Activated CD8-positive, alpha-beta memory T cell treated with anti-CD3 and anti-CD28 coated beads for 36 hours (primary cell): ENCODE measurements around the gene RGS11. TPM values are rescaled to one million over a fixed set of nuclear protein-coding genes. Genes with fewer than 3 reads are reported as not detected.
"Not testable (repeated sequence)": the region's sequence is repeated elsewhere in the genome, so short reads cannot be mapped to it uniquely, and the experiment has no call there.

Source experiments
- CTCF ChIA-PET: fragments of 350-600 bp; sonication (Branson Sonifier 250); formaldehyde crosslinking; loops from one replicate; lab custom pipeline; 2021; ENCODE audit warnings: antibody characterized with exemption; lab: Charles Lee
- POLR2A ChIA-PET: fragments of 350-600 bp; sonication (Branson Sonifier 250); formaldehyde crosslinking; loops from one replicate; lab custom pipeline; 2021; ENCODE audit warnings: antibody characterized with exemption; lab: Charles Lee
- total RNA-seq, 2 experiments: library from RNA; stranded (reverse); gene quantifications; one replicate each; pipeline ENCODE4 v1.2.3, GENCODE V29; 2021

RGS11 gene
- total RNA-seq, 2 experiments from 2014 or later, result 0.08 TPM; not detected in 1

DNA sequence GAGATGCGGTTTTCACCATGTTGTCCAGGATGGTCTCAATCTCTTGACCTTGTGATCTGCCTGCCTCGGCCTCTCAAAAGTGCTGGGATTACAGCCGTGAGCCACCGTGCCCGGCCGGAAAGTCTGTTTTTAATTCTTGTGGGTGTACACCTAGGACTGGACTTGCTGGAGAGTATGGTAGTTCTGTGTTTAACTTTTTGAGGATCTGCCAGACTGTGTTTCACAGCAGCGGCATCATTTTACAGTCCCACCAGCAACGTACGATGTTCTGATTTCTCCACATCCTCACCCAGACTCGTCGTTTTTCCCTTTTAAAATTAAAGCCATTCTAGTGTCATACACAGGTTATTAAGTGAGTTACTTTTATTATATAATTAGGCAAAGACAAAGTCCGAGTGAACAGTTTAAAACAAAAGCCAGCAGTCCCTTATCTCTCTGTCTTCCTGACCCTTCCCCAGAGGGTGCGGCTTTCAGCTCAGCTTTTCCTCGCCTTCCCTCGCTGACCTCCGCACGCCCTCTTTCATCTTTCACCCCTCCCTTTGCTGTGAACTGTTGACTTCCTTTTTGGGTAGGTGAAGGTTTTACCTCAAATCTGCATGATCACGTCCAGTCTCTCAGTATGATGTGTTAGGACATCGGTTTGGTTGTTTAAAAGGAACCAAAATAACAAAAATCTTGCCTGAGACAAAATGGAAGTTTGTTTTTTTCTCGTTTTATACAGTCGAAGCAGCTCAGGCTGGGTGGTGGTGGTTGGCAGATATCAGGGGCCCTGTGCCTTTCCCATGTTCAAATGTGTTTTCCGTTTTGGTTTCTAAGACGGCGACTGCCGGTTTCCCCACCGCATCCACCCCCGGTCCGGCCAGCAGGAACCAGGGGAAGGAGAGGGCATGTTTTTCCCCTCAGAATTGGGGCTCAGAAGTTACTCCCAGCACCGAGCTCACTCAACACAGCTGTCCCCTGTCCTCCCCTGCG is 23.1 kb downstream of the RGS11 start:
- POLR2A ChIA-PET, result interaction anchor here (1.5 kb wide), 1 partner anchor 17 kb away, joined by 10 read pairs; the partner anchor contains the start of gene FAM234A
- CTCF ChIA-PET, result interaction anchor here (1.0 to 1.2 kb wide), 3 partner anchors 18 to 93 kb away, joined by 3 to 4 read pairs (median 4); partner anchors contain the start of gene FAM234A

DNA sequence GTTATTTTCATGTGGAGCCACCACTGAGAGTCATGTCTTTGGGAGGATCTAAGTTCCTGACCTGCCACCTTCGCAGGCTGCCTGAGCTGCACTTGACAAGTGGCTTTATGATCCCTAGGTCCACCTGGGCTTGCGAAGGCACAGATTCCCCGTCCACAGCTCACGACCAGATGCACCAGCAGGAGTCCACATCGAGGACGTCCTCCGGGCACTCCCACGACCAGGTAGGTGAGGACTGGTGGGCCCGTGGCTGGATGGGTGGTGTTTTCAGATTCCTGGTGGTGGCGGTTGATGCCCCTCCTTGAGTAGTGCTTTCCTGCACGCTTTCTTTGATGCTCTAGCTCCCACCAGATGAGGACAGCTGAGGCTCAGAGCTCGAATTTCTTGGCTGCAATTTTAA is 26.3 kb downstream of the RGS11 start:
- ChIA-PET POLR2A (no interaction called here), CTCF (interaction anchor here (0.9 kb wide), 1 partner anchor 112 kb away, joined by 3 read pairs; no protein-coding TSS in a partner anchor)

DNA sequence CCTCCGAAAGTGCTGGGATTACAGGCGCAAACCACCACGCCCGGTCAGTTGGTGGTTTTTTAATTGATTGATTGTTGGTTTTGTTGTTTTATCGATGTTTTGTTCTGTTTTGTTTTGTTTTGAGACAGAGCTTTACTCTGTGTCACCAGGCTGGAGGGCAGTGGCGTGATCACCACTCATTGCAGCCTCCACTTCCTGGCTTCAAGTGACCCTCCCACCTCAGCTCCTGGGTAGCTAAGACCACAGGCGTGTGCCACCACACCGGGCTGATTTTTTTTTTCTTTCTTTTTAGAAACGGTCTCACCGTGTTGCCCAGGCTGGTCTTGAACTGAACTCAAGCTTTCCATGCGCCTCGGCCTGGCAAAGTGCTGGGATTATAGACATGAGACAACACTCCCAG is 28.7 kb downstream of the RGS11 start:
- CTCF ChIA-PET, result no interaction called here
- POLR2A ChIA-PET, result no interaction called here

DNA sequence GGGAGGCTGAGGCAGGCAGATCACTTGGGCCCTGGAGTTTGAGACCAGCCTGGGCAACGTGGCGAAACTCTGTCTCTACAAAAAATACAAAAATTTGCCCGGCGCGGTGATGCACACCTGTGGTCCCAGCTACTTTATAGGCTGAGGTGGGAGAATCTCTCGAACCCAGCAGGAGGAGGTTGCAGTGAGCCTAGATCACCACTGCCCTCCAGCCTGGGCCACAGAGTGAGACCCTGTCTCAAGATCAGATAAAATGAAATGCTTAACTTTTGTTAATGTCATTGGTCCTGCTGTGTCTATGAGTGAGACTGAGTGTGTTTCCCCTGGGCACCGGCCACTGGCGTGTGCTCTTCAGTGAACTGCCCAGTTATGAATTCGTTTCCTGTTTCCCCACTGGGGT is 30.6 kb downstream of the RGS11 start:
- CTCF ChIA-PET, result no interaction called here
- POLR2A ChIA-PET, result no interaction called here

DNA sequence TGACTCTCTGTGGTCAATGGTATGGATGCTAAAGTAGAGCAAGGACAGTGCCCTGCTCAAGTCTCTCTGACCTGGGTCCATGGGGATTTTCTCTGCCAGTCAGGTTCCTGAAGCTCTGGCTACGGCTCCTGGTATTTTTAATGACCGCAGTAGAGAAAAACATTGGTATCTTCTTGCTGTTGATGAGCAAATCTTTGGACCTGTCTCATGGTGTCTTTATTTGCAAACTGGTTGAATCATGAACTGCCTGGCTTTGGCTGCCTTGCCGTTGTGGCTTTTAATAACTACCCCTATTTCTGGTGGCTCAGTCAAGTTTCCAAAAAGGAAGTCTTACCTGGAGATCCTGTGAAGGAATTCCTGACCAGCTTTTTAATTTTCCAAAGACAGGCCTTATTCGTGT is 32.4 kb downstream of the RGS11 start:
- POLR2A ChIA-PET, result no interaction called here
- CTCF ChIA-PET, result no interaction called here

DNA sequence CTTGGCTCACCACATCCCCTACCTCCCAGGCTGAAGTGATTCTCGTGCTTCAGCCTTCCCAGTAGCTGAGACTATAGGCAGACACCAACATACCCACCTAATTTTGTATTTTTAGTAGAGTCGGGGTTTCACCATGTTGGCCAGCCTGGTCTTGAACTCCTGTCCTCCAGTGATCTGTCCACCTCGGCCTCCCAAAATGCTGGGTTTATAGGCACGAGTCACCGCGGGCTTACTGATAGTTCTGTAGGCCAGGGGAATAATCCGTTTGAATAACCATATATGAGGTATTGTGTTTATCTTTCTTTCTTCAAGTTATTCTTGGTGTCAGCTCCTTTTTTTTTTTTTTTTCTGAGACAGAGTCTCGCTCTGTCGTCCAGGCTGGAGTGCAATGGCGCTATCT is 33.5 kb downstream of the RGS11 start:
- ChIA-PET POLR2A (no interaction called here), CTCF (interaction anchor here (0.7 kb wide), 1 partner anchor 159 kb away, joined by 3 read pairs; no protein-coding TSS in a partner anchor)

DNA sequence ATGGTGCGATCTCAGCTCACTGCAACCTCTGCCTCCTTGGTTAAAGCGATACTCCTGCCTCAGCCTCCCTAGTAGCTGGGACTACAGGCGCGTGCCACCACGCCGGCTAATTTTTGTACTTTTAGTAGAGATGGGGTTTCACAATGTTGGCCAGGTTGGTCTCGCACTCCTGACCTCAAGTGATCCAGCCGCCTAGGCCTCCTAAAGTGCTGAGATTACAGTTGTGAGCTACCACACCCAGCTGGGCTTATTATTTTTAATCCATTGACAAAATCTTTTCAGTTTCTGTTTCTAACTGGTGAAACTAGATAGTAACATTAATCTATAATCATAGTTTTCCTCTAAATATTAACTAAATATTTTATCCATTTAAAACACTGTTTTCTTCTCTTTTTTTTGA is 35.2 kb downstream of the RGS11 start:
- ChIA-PET POLR2A (interaction anchor here (0.6 kb wide), 1 partner anchor 39 kb away, joined by 4 read pairs; no protein-coding TSS in a partner anchor), CTCF (no interaction called here)

DNA sequence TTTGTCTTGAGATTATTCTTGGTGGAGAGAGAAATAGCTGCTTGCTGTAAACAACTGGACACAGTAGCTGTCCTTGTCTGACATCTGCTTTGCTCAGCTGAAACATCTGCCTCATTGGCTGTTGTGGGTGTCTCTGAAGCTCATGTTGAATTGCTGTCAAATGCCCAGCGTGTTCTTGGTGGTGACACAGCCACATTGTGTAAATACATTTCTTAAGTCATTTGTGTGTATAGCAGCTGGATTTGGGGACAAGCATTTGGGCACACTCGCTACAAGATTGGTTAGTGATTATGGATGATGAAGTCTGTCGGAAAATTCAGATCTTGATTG is 35.8 kb downstream of the RGS11 start:
- POLR2A ChIA-PET, result interaction anchor here (0.6 kb wide), 1 partner anchor 40 kb away, joined by 4 read pairs; no protein-coding TSS in a partner anchor
- CTCF ChIA-PET, result no interaction called here

DNA sequence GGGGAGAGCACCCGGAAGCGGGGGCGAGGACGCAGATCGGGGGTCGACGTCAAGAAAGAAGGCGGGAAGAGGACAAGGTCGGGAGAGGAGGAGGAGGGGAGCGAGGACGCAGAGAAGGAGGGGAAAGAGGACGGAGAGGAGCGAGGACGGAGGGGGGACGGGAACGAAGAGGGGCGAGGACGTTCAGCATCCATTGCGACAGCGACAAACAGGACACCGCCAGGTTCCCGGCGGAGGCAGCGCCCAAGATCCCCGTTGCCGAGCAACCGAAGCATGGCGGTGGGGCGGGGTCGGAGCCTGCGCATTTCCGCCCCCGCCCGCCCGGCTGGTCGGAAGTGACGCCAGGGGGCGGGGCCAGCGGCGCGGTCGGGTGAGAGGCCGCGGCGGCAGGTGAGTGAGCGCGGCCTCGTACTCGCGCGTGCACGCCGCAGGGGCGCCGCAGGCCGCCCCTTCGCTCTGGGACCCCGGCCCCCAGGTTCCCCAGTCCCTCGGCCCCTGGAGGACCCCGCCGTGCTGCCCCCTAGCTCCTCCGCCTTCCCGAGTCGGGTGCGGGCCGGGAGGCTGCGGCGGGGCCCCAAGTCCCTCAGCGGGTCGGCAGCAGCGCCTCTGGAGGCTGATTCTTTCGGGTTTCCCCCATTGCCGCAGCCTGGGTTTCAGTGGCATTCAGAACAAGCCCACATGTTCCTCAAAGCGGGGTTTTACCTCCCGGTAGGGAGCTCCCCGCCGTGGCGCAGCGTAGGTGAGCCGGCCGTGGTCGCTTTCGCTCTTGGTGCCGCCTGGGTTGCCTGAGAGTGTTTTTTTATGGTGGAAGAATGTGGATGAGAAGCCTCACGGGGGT is 41.1 kb downstream of the RGS11 start, which contains the start of gene FAM234A:
Gene FAM234A (plus strand): TSS at position 354 of the 838 bp plus-strand sequence. CDS start 19,593 bp downstream, outside the sequence.
- ChIA-PET CTCF (interaction anchor here (0.8 to 1.9 kb wide), 10 partner anchors 18 to 138 kb away, joined by 3 to 9 read pairs (median 3); no protein-coding TSS in a partner anchor), POLR2A (interaction anchor here (0.6 to 2.4 kb wide), 7 partner anchors 18 to 456 kb away, joined by 3 to 18 read pairs (median 5); partner anchors contain the start of gene AXIN1)

DNA sequence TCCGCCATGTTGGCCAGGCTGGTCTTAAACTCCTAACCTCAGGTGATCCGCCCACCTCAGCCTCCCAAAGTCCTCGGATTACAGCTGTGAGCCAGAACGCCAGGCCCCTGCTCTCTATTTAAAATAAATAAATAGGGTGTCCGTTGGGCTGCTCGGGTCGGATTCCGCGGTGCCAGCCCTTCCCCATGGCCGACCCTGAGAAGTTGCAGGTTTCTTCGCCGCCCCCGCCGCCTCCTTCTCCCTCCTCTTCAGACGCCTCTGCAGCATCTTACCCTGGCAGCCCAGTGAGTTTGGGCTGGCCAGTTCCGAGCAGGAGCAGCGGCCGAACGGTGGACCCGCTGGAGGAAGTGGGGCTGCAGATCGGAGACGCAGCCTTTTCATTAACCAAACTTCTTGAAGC is 44.8 kb downstream of the RGS11 start:
- ChIA-PET POLR2A (no interaction called here), CTCF (no interaction called here)

DNA sequence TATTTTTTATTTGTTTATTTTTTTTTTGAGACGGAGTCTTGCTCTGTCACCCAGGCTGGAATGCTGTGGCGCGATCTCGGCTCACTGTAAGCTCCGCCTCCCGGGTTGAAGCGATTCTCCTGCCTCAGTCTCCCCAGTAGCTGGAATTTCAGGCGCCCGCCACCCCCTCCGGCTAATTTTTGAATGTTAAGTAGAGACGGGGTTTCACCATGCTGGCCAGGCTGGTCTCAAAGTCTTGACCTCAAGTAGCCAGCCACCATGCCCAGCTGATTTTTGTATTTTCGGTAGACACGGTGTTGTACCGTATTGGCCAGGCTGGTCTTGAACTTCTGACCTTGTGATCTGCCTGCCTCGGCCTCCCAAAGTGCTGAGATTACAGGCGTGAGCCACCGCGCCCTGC is 45.4 kb downstream of the RGS11 start:
- CTCF ChIA-PET, result interaction anchor here (1.8 kb wide), 1 partner anchor 132 kb away, joined by 4 read pairs; no protein-coding TSS in a partner anchor
- POLR2A ChIA-PET, result not testable (repeated sequence)

DNA sequence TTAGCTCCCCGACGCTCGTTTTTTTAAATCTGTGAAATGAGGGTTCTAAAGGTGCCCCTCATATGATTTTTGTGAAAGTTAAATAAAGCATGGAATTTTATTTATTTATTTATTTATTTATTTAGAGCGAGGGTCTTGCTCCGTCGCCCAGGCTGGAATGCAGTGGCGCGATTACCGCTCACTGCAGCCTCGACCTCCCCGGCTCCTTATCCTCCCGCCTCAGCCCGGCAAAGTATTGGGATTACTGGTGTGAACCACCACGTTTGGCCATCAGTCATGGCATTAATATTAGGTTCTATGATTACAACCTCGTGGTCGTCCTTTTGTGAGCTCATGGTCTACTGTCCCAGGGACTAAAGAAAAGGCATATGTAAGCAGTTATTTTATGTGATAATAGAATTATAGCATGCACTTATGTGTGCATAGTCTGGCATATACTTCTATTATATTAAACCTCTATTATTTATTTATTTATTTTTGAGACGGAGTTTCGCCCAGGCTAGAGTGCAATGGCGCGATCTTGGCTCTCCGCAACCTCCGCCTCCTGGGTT is 45.9 kb downstream of the RGS11 start:
- ChIA-PET POLR2A (interaction anchor here (1.5 kb wide), 1 partner anchor 116 kb away, joined by 3 read pairs; no protein-coding TSS in a partner anchor), CTCF (interaction anchor here (1.8 kb wide), 1 partner anchor 132 kb away, joined by 4 read pairs; no protein-coding TSS in a partner anchor)

DNA sequence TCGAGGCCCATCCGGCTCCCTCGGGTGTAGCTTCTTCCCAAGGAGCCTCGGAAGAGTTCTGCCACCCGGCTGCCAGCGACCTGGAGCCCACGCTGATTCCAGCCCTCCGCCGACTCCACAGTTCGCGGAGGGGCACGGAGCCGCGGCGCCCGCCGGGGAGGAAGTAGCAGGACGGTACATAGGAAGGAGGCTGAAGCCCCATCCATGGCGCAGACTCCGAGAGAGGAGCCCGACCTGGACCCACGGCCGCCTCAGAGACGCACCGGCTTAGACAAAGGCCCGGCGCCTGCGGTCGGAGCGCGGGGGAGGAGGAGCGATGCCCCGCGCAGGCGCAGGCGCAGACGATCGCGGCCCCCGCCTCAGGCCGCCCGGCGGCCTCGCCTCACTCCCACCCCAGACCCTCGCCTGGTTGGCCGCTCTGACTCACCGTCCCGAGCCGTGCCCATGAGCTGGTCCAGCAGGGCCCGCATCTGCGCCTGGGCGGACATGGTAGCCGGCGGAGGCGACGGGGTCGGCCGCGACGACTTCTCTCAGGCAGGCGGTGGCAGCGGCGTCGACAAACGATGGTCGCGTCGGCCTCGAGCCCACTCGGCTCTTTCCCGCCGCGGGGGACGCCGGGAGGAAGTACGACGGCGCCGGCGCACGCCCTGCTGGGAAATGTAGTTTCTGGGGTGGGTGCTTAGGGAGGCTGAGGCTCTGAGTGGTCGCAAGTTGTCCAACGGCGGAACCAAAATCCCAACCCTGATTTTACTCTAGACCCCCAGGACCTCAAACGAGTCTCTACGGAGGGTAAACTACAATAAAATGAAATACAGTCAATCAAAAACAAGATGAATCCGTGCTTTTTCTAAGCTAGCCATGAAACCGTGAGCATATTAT is 46.7 kb downstream of the RGS11 start, which contains the start of gene LUC7L:
Gene LUC7L (minus strand): TSS at position 598 of the 879 bp plus-strand sequence. CDS start 110 bp downstream, at position 488.
- POLR2A ChIA-PET, result interaction anchor here (0.7 to 1.5 kb wide), 4 partner anchors 116 to 176 kb away, joined by 3 read pairs; partner anchors contain the start of genes POLR3K and SNRNP25

DNA sequence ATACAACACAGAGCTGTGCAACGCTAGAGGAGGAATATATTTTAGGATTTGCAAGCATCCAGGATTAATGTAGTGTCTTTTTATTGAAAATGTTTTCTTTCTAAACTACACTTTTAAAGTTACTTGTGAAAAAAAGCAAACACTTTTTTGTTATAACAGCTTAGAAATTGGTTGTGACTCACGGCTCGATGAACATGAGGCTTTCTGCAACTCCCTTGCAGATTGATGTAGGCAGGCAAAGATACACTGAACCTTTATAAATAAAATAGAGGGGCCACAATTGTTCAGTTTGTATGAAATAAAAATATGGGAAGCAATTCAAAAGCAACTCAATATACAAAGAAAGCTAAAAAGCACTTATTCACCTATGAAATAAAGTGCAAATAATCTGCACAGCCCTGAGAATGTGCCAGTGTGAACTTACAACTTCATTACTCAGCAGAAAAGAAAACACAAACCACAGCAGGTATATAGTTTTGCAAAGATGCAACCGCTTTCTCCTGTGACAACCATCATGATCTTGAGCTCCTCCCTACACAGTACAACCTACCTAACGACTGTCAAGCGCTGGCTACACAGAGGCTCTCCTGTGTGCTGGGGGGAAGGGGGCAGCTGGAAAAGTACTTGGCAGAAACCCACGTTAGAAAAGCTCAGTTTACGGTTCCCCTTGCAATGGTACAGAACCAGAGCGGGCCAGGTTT is 47.4 kb downstream of the RGS11 start:
- ChIA-PET CTCF (interaction anchor here (0.6 to 1.8 kb wide), 8 partner anchors 24 to 134 kb away, joined by 3 to 7 read pairs (median 4); no protein-coding TSS in a partner anchor), POLR2A (interaction anchor here (0.6 to 1.5 kb wide), 5 partner anchors 66 to 175 kb away, joined by 3 to 4 read pairs (median 3); partner anchors contain the start of genes POLR3K and SNRNP25)

More for the DNA sequence above, 46.7 kb downstream of the RGS11 start, which contains the start of gene LUC7L:
- CTCF ChIA-PET, result interaction anchor here (0.6 to 1.8 kb wide), 4 partner anchors 71 to 133 kb away, joined by 3 to 5 read pairs (median 4); no protein-coding TSS in a partner anchor

DNA sequence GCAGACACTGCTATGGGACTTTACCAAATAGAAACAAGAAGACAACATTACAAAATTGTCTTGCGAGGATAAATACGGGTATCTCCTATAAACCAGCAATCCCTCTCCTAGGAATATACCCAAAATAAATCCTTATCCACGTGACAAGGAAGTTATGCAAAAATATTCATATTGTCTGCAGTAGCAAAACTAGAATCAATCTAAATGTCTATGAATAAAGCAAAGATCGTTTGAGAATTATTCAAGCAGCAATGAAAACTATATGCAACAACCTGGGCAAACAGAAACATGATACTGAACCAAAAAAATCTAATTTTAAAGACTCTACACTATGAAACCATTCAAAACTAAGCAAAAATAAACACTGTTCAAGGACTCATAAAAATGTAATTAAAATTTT is 55.7 kb downstream of the RGS11 start:
- CTCF ChIA-PET, result interaction anchor here (1.0 kb wide), 1 partner anchor 40 kb away, joined by 3 read pairs; the partner anchor contains the start of gene HBQ1
- POLR2A ChIA-PET, result no interaction called here
